Effector memory CD4-positive, alpha-beta T cell (primary cell): Measurements from ENCODE around the gene FAM83D.

Experiments used
- DNase-seq, 3 donors: peaks; one replicate each; pipeline ENCODE4 v3.0.0-alpha.2; 2020
- H3K27ac ChIP-seq: 2 replicates; pipeline ENCODE4 v1.7.0; 2013; ENCODE audit warnings: mild to moderate bottlenecking, low read length, moderate library complexity; ENCODE audit not compliant: insufficient read depth, poor library complexity, severe bottlenecking
- H3K27me3 ChIP-seq: replicated peaks from 2 replicates; pipeline ENCODE4 v1.7.0; 2013; ENCODE audit warnings: mild to moderate bottlenecking, low read length; ENCODE audit not compliant: insufficient read depth, control insufficient read depth, poor library complexity, severe bottlenecking
- H3K36me3 ChIP-seq: 2 replicates; pipeline ENCODE4 v1.7.0; 2013; ENCODE audit warnings: mild to moderate bottlenecking, low read length, moderate library complexity; ENCODE audit not compliant: control insufficient read depth, insufficient read depth
- H3K4me1 ChIP-seq: 2 replicates; pipeline ENCODE4 v1.7.0; 2013; ENCODE audit warnings: low read length, mild to moderate bottlenecking; ENCODE audit not compliant: control insufficient read depth, insufficient read depth, poor library complexity, severe bottlenecking
- H3K4me3 ChIP-seq: 2 replicates; pipeline ENCODE4 v1.7.0; 2013; ENCODE audit warnings: low read length, low read depth, mild to moderate bottlenecking; ENCODE audit not compliant: insufficient read depth, poor library complexity, severe bottlenecking
- H3K9me3 ChIP-seq: 2 replicates; pipeline ENCODE4 v1.7.0; 2013; ENCODE audit warnings: mild to moderate bottlenecking, low read length, moderate library complexity; ENCODE audit not compliant: control insufficient read depth

Gene FAM83D

GRCh38 chr20:38934530-38934929 is 8.3 kb downstream of the FAM83D start:
- Histone ChIP-seq H3K4me1 (peaks cover 3% of the 10 kb centered on the region), H3K27ac (no peak overlapping the region), H3K4me3 (no peak overlapping the region), H3K27me3 (no peaks in the 10 kb centered on the region), H3K9me3 (no peaks in the 10 kb centered on the region), H3K36me3 (no peaks in the 10 kb centered on the region)
- no peak for DNase-seq

GRCh38 chr20:38935285-38935684 is 9.1 kb downstream of the FAM83D start:
- Histone ChIP-seq H3K27me3 (no peaks in the 10 kb centered on the region), H3K36me3 (no peaks in the 10 kb centered on the region), H3K4me1 (no peaks in the 10 kb centered on the region), H3K9me3 (no peaks in the 10 kb centered on the region), H3K27ac (no peak overlapping the region), H3K4me3 (no peak overlapping the region)
- DNase-seq: no peak

GRCh38 chr20:38935967-38936407 is 9.8 kb downstream of the FAM83D start:
- Histone ChIP-seq H3K4me1 (no peaks in the 10 kb centered on the region), H3K36me3 (no peaks in the 10 kb centered on the region), H3K9me3 (no peaks in the 10 kb centered on the region), H3K27me3 (no peaks in the 10 kb centered on the region), H3K4me3 (no peak overlapping the region), H3K27ac (no peak overlapping the region)
- no peak for DNase-seq

GRCh38 chr20:38937000-38937399 is 10.8 kb downstream of the FAM83D start:
- Histone ChIP-seq H3K36me3 (no peaks in the 10 kb centered on the region), H3K4me1 (no peaks in the 10 kb centered on the region), H3K4me3 (no peak overlapping the region), H3K9me3 (no peaks in the 10 kb centered on the region), H3K27me3 (no peaks in the 10 kb centered on the region), H3K27ac (no peak overlapping the region)
- DNase-seq: no peak

- Histone ChIP-seq H3K4me1 (no peaks in the 10 kb centered on the region), H3K9me3 (no peaks in the 10 kb centered on the region), H3K27me3 (no peaks in the 10 kb centered on the region), H3K36me3 (no peaks in the 10 kb centered on the region), H3K27ac (no peak overlapping the region), H3K4me3 (no peak overlapping the region)
- DNase-seq: no peak
These were observed 11.8 kb downstream of the FAM83D start for GRCh38 chr20:38937978-38938473.

- no peak overlapping the region for H3K27ac ChIP-seq
- H3K4me3 ChIP-seq: no peak overlapping the region
- H3K9me3 ChIP-seq: no peaks in the 10 kb centered on the region
- no peaks in the 10 kb centered on the region for H3K4me1 ChIP-seq
- no peaks in the 10 kb centered on the region for H3K36me3 ChIP-seq
- H3K27me3 ChIP-seq: no peaks in the 10 kb centered on the region
- DNase-seq: no peak
These were observed 13.5 kb downstream of the FAM83D start for GRCh38 chr20:38939686-38940085.

- Histone ChIP-seq H3K4me1 (no peaks in the 10 kb centered on the region), H3K27ac (no peak overlapping the region), H3K9me3 (no peaks in the 10 kb centered on the region), H3K27me3 (no peaks in the 10 kb centered on the region), H3K36me3 (no peaks in the 10 kb centered on the region), H3K4me3 (no peak overlapping the region)
- no peak for DNase-seq
These were observed 14.4 kb downstream of the FAM83D start for GRCh38 chr20:38940644-38941043.

GRCh38 chr20:38941726-38942389 is 15.6 kb downstream of the FAM83D start:
- Histone ChIP-seq H3K27me3 (no peaks in the 10 kb centered on the region), H3K36me3 (no peaks in the 10 kb centered on the region), H3K4me1 (no peaks in the 10 kb centered on the region), H3K27ac (no peak overlapping the region), H3K9me3 (no peaks in the 10 kb centered on the region), H3K4me3 (no peak overlapping the region)
- DNase-seq: no peak

GRCh38 chr20:38945012-38945411 is 18.8 kb downstream of the FAM83D start:
- Histone ChIP-seq H3K4me1 (no peaks in the 10 kb centered on the region), H3K4me3 (no peak overlapping the region), H3K36me3 (no peaks in the 10 kb centered on the region), H3K9me3 (no peaks in the 10 kb centered on the region), H3K27ac (no peak overlapping the region), H3K27me3 (no peaks in the 10 kb centered on the region)
- DNase-seq: no peak

- no peak overlapping the region for H3K27ac ChIP-seq
- H3K4me1 ChIP-seq: no peaks in the 10 kb centered on the region
- DNase-seq: no peak
- H3K36me3 ChIP-seq: no peaks in the 10 kb centered on the region
- H3K9me3 ChIP-seq: no peaks in the 10 kb centered on the region
- H3K27me3 ChIP-seq: no peaks in the 10 kb centered on the region
- H3K4me3 ChIP-seq: no peak overlapping the region
These were observed 20.6 kb downstream of the FAM83D start for GRCh38 chr20:38946836-38947235.
